ENCODE results near the gene DCLK3. TPM values are rescaled to one million over a fixed set of nuclear protein-coding genes. Genes with fewer than 3 reads are reported as not detected.

Gene DCLK3
- polyA plus RNA-seq, 1 donor (not counting 4 experiments of a cell fraction or from before 2014, with no cell fraction given): not detected

- no peaks in the 10 kb centered on the region for H3K4me1 ChIP-seq (ENCODE audit: control insufficient read depth, extremely low read depth, insufficient read depth, low read length)
- H3K4me3 ChIP-seq (ENCODE audit: control insufficient read depth in 2 of 3, extremely low read depth in 1 of 3, insufficient read depth in 2 of 3, low read depth in 1 of 3, low read length in 3 of 3): no peak overlapping the region
- no peak overlapping the region for H3K4me2 ChIP-seq (ENCODE audit: control insufficient read depth, extremely low read depth, insufficient read depth, low read depth, low read length)
- no peak for TF ChIP-seq CTCF (optimal IDR thresholded peaks at IDR 0.05 in 1 of 3, IDR thresholded peaks at IDR 0.05 in 1 of 3, conservative IDR thresholded peaks at IDR 0.05 in 1 of 3; ENCODE audit: extremely low read depth in 1 of 3, insufficient read depth in 2 of 3, low read length in 3 of 3)
- no peak for TF ChIP-seq EZH2 (IDR thresholded peaks at IDR 0.05; ENCODE audit: low read length)
- H3K9me3 ChIP-seq (ENCODE audit: control insufficient read depth, low read depth, low read length): no peaks in the 10 kb centered on the region
- H3K79me2 ChIP-seq (ENCODE audit: control insufficient read depth, insufficient read depth, low read length): no peaks in the 10 kb centered on the region
- H3K27ac ChIP-seq (ENCODE audit: control insufficient read depth, insufficient read depth, low read length): no peak overlapping the region
- FAIRE-seq (no peak), DNase-seq (ENCODE audit: low read depth, low spot score) (no peak)
- H2AFZ ChIP-seq (ENCODE audit: control insufficient read depth, low read length): no peak overlapping the region
- dilution Hi-C loops (cut with MboI; ENCODE audit: extremely low pct_ligation_motif_present, low sequenced_read_pairs): no loop called here
- no peaks in the 10 kb centered on the region for H3K9me1 ChIP-seq (ENCODE audit: control insufficient read depth, extremely low read depth, insufficient read depth, low read length)
- H4K20me1 ChIP-seq (ENCODE audit: control insufficient read depth, extremely low read depth, insufficient read depth, low read length): no peaks in the 10 kb centered on the region
- peaks cover 7% of the 10 kb centered on the region for H3K27me3 ChIP-seq (ENCODE audit: control insufficient read depth, extremely low read depth, insufficient read depth, low read length)
- H3K36me3 ChIP-seq (ENCODE audit: control insufficient read depth in 2 of 2, extremely low read depth in 1 of 2, insufficient read depth in 2 of 2, low read length in 2 of 2): no peaks in the 10 kb centered on the region
- no peak overlapping the region for H3K9ac ChIP-seq (ENCODE audit: control insufficient read depth, extremely low read depth, insufficient read depth, low read length)
Observed at GRCh38 chr3:36751326-36751725, 13.0 kb downstream of the DCLK3 start.

- no peak for DNase-seq (ENCODE audit: low read depth, low spot score)
- Histone ChIP-seq H3K9me1 (ENCODE audit: control insufficient read depth, extremely low read depth, insufficient read depth, low read length) (no peaks in the 10 kb centered on the region), H3K27me3 (ENCODE audit: control insufficient read depth, extremely low read depth, insufficient read depth, low read length) (peaks cover 5% of the 10 kb centered on the region), H4K20me1 (ENCODE audit: control insufficient read depth, extremely low read depth, insufficient read depth, low read length) (no peaks in the 10 kb centered on the region), H3K79me2 (ENCODE audit: control insufficient read depth, insufficient read depth, low read length) (no peaks in the 10 kb centered on the region), H3K4me2 (ENCODE audit: control insufficient read depth, extremely low read depth, insufficient read depth, low read depth, low read length) (no peak overlapping the region), H3K4me3 (ENCODE audit: control insufficient read depth in 2 of 3, extremely low read depth in 1 of 3, insufficient read depth in 2 of 3, low read depth in 1 of 3, low read length in 3 of 3) (no peak overlapping the region), H3K9me3 (ENCODE audit: control insufficient read depth, low read depth, low read length) (no peaks in the 10 kb centered on the region), H3K9ac (ENCODE audit: control insufficient read depth, extremely low read depth, insufficient read depth, low read length) (no peak overlapping the region), H2AFZ (ENCODE audit: control insufficient read depth, low read length) (no peak overlapping the region), H3K36me3 (ENCODE audit: control insufficient read depth in 2 of 2, extremely low read depth in 1 of 2, insufficient read depth in 2 of 2, low read length in 2 of 2) (no peaks in the 10 kb centered on the region), H3K4me1 (ENCODE audit: control insufficient read depth, extremely low read depth, insufficient read depth, low read length) (no peaks in the 10 kb centered on the region), H3K27ac (ENCODE audit: control insufficient read depth, insufficient read depth, low read length) (no peak overlapping the region)
- no peak for TF ChIP-seq CTCF (optimal IDR thresholded peaks at IDR 0.05 in 1 of 3, IDR thresholded peaks at IDR 0.05 in 1 of 3, conservative IDR thresholded peaks at IDR 0.05 in 1 of 3; ENCODE audit: extremely low read depth in 1 of 3, insufficient read depth in 2 of 3, low read length in 3 of 3)
- FAIRE-seq: no peak
- dilution Hi-C loops (cut with MboI; ENCODE audit: extremely low pct_ligation_motif_present, low sequenced_read_pairs): no loop called here
Observed at GRCh38 chr3:36750737-36751136, 13.6 kb downstream of the DCLK3 start.

Measured in keratinocyte (primary cell).